ENCODE results near the gene PCBP2. TPM values are rescaled to one million over a fixed set of nuclear protein-coding genes. Genes with fewer than 3 reads are reported as not detected.
A peak's percentile ranks its signal among the peaks of the same experiment; 100 is the strongest.

Gene PCBP2
- total RNA-seq, 1 donor from 2014 or later = 1,084 TPM

GRCh38 chr12:53462935-53463334, 11.0 kb downstream of the PCBP2 start:
- H3K27ac Mint-ChIP-seq (ENCODE audit: unreplicated experiment) = peak overlapping the region; percentile 4
- DNase-seq (ENCODE audit: low spot score) = no peak
- no peak for TF ChIP-seq CTCF (IDR thresholded peaks at IDR 0.05; ENCODE audit: unreplicated experiment)
- peaks cover 68% of the 10 kb centered on the region for H3K36me3 Mint-ChIP-seq (ENCODE audit: low read depth, unreplicated experiment)
- H3K4me3 Mint-ChIP-seq (ENCODE audit: unreplicated experiment) = no peak overlapping the region
- peaks cover 37% of the 10 kb centered on the region for H3K4me1 Mint-ChIP-seq (ENCODE audit: unreplicated experiment)
- no peaks in the 10 kb centered on the region for H3K9me3 Mint-ChIP-seq (ENCODE audit: unreplicated experiment)
- no peaks in the 10 kb centered on the region for H3K27me3 Mint-ChIP-seq (ENCODE audit: unreplicated experiment)

- Mint-ChIP-seq H3K4me1 (ENCODE audit: unreplicated experiment) (peaks cover 37% of the 10 kb centered on the region), H3K27me3 (ENCODE audit: unreplicated experiment) (no peaks in the 10 kb centered on the region), H3K9me3 (ENCODE audit: unreplicated experiment) (no peaks in the 10 kb centered on the region), H3K27ac (ENCODE audit: unreplicated experiment) (no peak overlapping the region), H3K4me3 (ENCODE audit: unreplicated experiment) (peak overlapping the region; percentile 32), H3K36me3 (ENCODE audit: low read depth, unreplicated experiment) (peaks cover 72% of the 10 kb centered on the region)
- no peak for TF ChIP-seq CTCF (IDR thresholded peaks at IDR 0.05; ENCODE audit: unreplicated experiment)
- no peak for DNase-seq (ENCODE audit: low spot score)
Measured at GRCh38 chr12:53463802-53464560, 12.1 kb downstream of the PCBP2 start.

GRCh38 chr12:53464685-53465418, 12.9 kb downstream of the PCBP2 start:
- Mint-ChIP-seq H3K27ac (ENCODE audit: unreplicated experiment) (peak overlapping the region; percentile 61), H3K4me3 (ENCODE audit: unreplicated experiment) (peak overlapping the region; percentile 56), H3K4me1 (ENCODE audit: unreplicated experiment) (peaks cover 33% of the 10 kb centered on the region), H3K36me3 (ENCODE audit: low read depth, unreplicated experiment) (peaks cover 66% of the 10 kb centered on the region), H3K9me3 (ENCODE audit: unreplicated experiment) (no peaks in the 10 kb centered on the region), H3K27me3 (ENCODE audit: unreplicated experiment) (no peaks in the 10 kb centered on the region)
- DNase-seq (ENCODE audit: low spot score) = no peak
- TF ChIP-seq CTCF (IDR thresholded peaks at IDR 0.05; ENCODE audit: unreplicated experiment) = no peak

- Mint-ChIP-seq H3K36me3 (ENCODE audit: low read depth, unreplicated experiment) (peaks cover 61% of the 10 kb centered on the region), H3K4me1 (ENCODE audit: unreplicated experiment) (peaks cover 31% of the 10 kb centered on the region), H3K27me3 (ENCODE audit: unreplicated experiment) (no peaks in the 10 kb centered on the region), H3K27ac (ENCODE audit: unreplicated experiment) (peak overlapping the region; percentile 48), H3K9me3 (ENCODE audit: unreplicated experiment) (no peaks in the 10 kb centered on the region), H3K4me3 (ENCODE audit: unreplicated experiment) (no peak overlapping the region)
- TF ChIP-seq CTCF (IDR thresholded peaks at IDR 0.05; ENCODE audit: unreplicated experiment) = no peak
- no peak for DNase-seq (ENCODE audit: low spot score)
Measured at GRCh38 chr12:53465679-53466078, 13.8 kb downstream of the PCBP2 start.

- Mint-ChIP-seq H3K4me3 (ENCODE audit: unreplicated experiment) (peak overlapping the region; percentile 66), H3K4me1 (ENCODE audit: unreplicated experiment) (peaks cover 29% of the 10 kb centered on the region), H3K27me3 (ENCODE audit: unreplicated experiment) (no peaks in the 10 kb centered on the region), H3K9me3 (ENCODE audit: unreplicated experiment) (no peaks in the 10 kb centered on the region), H3K27ac (ENCODE audit: unreplicated experiment) (peak overlapping the region; percentile 48), H3K36me3 (ENCODE audit: low read depth, unreplicated experiment) (peaks cover 61% of the 10 kb centered on the region)
- TF ChIP-seq CTCF (IDR thresholded peaks at IDR 0.05; ENCODE audit: unreplicated experiment) = no peak
- no peak for DNase-seq (ENCODE audit: low spot score)
Measured at GRCh38 chr12:53466640-53467039, 14.7 kb downstream of the PCBP2 start.
